WTC11 (cell line): Measurements from ENCODE around the gene BET1.

Experiments used
- TCF7 ChIP-seq: sonication (generic); formaldehyde crosslinking; IDR thresholded peaks from 2 replicates; pipeline ENCODE4 v1.8.0; 2022; ENCODE audit warnings: mild to moderate bottlenecking, low read depth, missing genetic modification reagents, moderate library complexity
- TF ChIP-seq, protein P1 (sequence below): fragments of 200-600 bp; IDR thresholded peaks from 2 replicates; pipeline ENCODE4 v1.8.0; 2022; ENCODE audit warnings: antibody characterized with exemption

DNA sequence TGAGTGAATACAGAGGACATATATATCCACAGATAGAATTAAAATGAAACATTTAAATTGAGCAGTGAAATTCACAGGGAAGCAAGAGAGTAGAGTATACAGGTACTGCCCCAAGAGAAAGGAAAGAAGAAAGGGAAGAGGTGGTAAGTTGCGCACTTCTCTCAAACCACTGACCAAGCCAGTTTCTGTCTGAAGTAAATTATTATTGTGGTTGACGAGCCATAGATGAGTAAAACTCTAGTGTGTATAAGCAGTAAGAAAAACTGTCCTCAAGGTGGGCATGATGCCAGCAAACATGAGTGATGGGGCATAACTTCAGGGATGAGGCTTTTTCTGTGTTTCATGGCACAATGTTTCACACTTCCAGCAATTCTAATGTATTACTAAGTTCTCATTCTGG is 4.4 kb upstream of the BET1 start:
- TF ChIP-seq, protein P1, sequence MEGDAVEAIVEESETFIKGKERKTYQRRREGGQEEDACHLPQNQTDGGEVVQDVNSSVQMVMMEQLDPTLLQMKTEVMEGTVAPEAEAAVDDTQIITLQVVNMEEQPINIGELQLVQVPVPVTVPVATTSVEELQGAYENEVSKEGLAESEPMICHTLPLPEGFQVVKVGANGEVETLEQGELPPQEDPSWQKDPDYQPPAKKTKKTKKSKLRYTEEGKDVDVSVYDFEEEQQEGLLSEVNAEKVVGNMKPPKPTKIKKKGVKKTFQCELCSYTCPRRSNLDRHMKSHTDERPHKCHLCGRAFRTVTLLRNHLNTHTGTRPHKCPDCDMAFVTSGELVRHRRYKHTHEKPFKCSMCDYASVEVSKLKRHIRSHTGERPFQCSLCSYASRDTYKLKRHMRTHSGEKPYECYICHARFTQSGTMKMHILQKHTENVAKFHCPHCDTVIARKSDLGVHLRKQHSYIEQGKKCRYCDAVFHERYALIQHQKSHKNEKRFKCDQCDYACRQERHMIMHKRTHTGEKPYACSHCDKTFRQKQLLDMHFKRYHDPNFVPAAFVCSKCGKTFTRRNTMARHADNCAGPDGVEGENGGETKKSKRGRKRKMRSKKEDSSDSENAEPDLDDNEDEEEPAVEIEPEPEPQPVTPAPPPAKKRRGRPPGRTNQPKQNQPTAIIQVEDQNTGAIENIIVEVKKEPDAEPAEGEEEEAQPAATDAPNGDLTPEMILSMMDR: no peak
- no peak for TF ChIP-seq TCF7 (CRISPR knock-in tag)
